Posterior cingulate gyrus (tissue), 11 donors: Measurements from ENCODE around the gene NMB.
A peak's percentile ranks its signal among the peaks of the same experiment; 100 is the strongest.
"Not testable (repeated sequence)": the region's sequence is repeated elsewhere in the genome, so short reads cannot be mapped to it uniquely, and the experiment has no call there.

Source experiments
- DNase-seq, 10 donors: peaks; one replicate each; pipeline versions ENCODE4 v3.0.0 to v3.0.0-alpha.2; 2020 to 2021; ENCODE audit warnings: mixed read lengths in 3 of 10
- intact Hi-C: fragments of 100-400 bp; cut with DNase I; formaldehyde crosslinking; loops from one replicate; pipeline ENCODE4 v1.15.1; 2023

The NMB gene

DNA sequence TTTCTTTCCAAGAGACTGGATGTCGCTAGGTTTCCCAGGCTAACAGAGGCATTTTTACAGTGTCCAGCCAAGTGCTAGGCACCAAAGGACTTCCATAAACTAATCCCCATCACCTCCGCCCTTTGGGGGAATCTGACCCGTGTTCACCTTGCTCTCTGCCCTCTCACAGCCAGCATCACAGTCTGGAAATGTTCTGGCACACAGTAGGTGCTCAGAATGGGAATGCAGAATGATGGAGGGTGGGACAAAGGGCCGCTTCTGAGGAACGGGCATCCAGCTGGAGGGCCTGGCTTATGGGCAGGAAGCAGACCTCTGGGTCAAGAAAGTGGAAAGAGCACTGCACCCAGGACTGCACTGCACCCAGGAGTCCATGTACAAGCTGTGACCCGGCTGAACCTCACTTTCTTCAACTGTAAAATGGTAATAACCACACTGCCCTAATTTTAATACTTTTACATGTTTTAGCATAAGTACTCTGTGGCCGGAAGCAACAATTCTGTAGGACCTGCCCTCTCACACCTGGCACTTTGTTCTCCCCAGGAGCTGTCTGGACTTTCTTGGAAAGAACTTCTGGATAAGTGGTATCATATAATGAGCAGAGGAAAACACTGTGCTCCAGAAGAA is 901 bp upstream of the NMB start:
- no peak for DNase-seq
- intact Hi-C loops = loop anchor here (5.0 kb wide), 2 partner anchors 58 to 273 kb away; partner anchors contain the start of gene SEC11A

DNA sequence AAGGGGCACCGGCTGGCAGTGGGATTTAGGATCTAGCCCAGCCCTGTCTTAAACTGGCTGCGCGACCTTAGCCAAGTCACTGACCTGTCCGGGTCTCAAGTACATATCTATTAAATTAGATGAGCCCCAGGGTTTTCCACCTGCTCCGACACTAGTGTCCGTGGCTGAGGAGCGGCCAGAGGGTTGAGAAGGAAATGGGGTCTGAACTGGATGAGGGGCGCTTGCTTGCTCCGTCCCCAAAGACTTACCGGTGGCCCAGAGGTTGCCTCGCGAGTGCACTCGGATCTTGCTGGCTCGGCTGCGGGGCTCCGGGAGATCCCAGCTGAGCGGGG is 285 bp downstream of the NMB start:
- no peak for DNase-seq
- intact Hi-C loops = loop anchor here (5.0 kb wide), 2 partner anchors 60 to 275 kb away; partner anchors contain the start of gene SEC11A

DNA sequence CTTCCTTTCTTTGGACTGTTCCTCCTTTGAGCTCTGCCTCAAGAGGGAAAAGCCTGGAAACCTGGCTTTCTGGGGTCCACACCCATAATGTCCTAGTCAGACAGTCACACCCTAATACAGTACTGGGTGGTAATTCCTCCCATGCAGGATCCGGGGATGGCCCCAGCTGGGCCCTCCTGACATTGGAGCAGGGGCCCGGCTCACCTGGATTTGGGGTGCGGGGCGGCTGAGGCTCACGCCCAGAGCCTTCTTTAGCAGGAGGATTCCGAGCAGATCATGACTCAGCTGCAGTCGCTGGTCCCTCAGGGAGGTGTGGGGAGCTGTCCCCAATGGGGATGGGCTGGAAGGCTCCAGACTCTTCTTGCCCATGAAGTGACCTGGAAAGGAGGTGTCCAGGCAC is 1.0 kb downstream of the NMB start:
- intact Hi-C loops = loop anchor here (5.0 kb wide), 2 partner anchors 60 to 275 kb away; partner anchors contain the start of gene SEC11A

DNA sequence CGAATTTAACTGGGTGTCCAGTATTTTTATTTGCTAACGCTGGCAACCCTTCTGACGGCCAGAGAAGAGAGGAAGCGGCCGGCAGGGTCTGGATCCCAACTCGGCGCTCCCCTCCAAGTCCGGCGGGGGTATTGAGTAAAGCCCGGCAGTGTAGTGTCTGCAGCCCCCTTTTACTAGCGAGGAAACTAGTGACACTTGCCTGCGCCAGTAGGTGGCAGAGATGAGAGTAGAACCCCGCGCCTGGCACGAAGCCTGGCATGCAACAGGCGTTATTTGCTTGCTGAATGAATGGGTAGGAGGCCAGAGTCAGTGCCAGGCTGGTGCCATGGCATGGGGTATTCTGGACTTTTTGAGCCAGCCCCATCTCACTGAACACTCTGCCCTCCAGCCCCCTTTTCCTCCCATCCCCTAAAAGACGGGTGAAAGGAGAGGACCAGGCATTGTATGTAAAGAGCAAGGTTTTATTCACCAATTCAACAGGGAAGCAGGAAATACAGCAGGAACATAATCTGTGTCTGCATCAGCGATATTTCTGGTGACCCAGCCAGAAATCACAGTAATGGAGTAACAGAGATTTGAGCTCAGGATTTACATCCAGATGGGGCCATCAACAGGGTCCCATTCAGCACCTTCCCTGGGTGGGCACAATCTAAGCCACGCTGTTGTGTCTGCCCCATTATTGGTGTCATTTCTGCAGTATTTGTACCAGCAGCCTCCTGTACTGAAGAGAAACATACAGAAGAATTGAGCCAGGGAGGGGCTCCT is 3.1 kb downstream of the NMB start:
- DNase-seq = peak; percentile 75 to 98 (median 87)
- intact Hi-C loops = loop anchor here (2.0 to 5.0 kb wide), 3 partner anchors 62 to 277 kb away; partner anchors contain the start of genes SEC11A and ZNF592

More for the DNA sequence above, 1.0 kb downstream of the NMB start:
- DNase-seq = no peak

- intact Hi-C loops = loop anchor here (2.0 kb wide), 1 partner anchor 95 kb away; the partner anchor contains the start of gene ZNF592
- DNase-seq = peak; percentile 96 to 100 (median 99)
These were observed 3.9 kb downstream of the NMB start, which contains the start of gene WDR73 for GRCh38 chr15:84653910-84654688. Gene WDR73, minus strand, starts transcription at chr15:84654283. Its CDS starts 9 bp downstream, at chr15:84654274.

DNA sequence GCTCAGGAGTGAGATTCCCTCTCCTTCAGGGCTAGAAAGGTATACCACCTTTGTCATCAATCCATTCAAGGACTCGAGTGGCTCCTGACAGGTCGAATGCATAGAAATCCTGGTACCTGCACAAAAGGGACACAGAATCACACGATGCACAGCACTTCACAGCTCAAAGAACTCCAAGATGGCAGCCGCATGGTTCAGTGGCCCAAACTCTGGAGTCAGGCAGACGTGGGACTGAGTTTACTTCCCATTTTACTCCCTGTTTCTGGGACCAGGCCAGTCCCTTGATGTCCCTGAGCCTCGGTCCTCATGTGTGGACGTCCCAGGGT is 4.5 kb downstream of the NMB start:
- peak in 1 of 10 donors; percentile 20 for DNase-seq
- intact Hi-C loops = no loop called here

GRCh38 chr15:84649706-84650105 is 8.3 kb downstream of the NMB start:
- DNase-seq = no peak
- intact Hi-C loops = no loop called here

DNA sequence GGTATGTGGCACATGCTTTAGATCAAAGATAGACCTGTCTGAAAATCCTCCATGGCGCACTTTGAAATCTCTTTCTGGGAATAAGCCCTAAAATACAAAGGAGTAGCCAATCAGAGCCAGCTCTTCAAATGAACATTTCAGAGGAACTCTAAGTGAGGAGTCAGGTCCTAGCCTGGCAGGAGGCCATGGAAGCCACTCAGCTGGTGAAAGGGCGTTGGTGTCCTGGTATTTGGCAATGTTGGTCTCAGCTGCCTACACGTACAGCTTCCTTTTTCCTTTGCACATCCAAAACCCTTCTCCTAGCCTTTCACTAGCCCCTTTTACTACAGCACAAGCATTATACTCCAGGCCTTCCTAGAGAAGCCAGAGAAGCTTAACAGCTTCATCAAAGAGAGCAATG is 9.5 kb downstream of the NMB start:
- intact Hi-C loops = no loop called here

GRCh38 chr15:84647726-84648125 is 10.3 kb downstream of the NMB start:
- intact Hi-C loops = no loop called here
- no peak for DNase-seq

More for the DNA sequence above, 9.5 kb downstream of the NMB start:
- peak in 1 of 10 donors; percentile 68 for DNase-seq

GRCh38 chr15:84645997-84646396 is 12.0 kb downstream of the NMB start:
- intact Hi-C loops = no loop called here
- DNase-seq = peak in 1 of 10 donors; percentile 50

GRCh38 chr15:84645496-84645895 is 12.5 kb downstream of the NMB start:
- peak in 2 of 10 donors; percentile 23 to 64 for DNase-seq
- intact Hi-C loops = no loop called here

GRCh38 chr15:84643838-84644237 is 14.2 kb downstream of the NMB start:
- DNase-seq = no peak

DNA sequence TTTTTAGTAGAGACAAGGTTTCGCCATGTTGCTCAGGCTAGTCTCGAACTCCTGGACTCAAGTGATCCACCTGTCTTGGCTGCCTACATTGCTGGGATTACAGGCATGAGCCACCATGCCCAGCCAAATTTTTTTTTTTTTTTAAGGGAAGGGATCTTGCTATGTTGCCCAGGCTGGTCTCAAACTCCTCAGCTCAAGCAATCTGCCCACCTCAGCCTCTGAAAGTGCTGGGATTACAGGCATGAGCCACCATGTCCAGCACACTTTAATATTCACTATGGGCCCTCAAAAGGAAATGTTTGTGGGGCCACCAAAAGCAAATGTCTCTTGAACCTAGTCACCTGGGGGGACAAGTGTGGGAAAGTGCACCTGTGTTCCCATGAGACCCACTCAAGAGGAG is 15.4 kb downstream of the NMB start:
- intact Hi-C loops, DNase-seq: not testable (repeated sequence)

More at GRCh38 chr15:84643838-84644237, 14.2 kb downstream of the NMB start:
- intact Hi-C loops = no loop called here

- intact Hi-C loops = not testable (repeated sequence)
- peak in 1 of 10 donors; percentile 28 for DNase-seq
These were observed 16.1 kb downstream of the NMB start for GRCh38 chr15:84641871-84642270.

GRCh38 chr15:84638103-84638502 is 19.9 kb downstream of the NMB start:
- intact Hi-C loops = no loop called here
- peak in 1 of 10 donors; percentile 21 for DNase-seq

DNA sequence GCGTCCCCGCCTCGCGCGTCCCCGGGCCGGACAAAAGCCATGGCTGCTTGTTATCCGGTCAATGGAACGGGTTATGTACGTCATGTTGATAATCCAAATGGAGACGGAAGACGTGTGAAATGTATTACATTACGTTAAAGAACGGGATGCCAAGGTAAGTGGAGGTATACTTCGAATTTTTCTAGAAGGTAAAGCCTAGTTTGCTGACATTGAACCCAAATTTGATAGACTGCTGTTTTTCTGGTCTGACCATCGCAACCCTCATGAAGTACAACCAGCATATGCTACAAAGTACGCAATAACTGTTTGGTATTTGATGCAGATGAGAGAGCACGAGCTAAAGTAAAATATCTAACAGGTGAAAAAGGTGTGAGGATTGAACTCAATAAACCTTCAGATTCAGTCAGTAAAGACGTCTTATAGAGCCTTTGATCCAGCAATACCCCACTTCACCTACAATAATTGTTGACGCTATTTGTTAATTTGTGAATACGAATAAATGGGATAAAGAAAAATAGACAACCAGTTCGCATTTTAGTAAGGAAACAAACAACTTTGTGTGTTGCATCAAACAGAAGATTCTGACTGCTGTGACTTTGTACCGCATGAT is 23.7 kb downstream of the NMB start:
- intact Hi-C loops = loop anchor here (5.0 kb wide), 1 partner anchor 47 kb away; no protein-coding TSS in a partner anchor
- no peak for DNase-seq

DNA sequence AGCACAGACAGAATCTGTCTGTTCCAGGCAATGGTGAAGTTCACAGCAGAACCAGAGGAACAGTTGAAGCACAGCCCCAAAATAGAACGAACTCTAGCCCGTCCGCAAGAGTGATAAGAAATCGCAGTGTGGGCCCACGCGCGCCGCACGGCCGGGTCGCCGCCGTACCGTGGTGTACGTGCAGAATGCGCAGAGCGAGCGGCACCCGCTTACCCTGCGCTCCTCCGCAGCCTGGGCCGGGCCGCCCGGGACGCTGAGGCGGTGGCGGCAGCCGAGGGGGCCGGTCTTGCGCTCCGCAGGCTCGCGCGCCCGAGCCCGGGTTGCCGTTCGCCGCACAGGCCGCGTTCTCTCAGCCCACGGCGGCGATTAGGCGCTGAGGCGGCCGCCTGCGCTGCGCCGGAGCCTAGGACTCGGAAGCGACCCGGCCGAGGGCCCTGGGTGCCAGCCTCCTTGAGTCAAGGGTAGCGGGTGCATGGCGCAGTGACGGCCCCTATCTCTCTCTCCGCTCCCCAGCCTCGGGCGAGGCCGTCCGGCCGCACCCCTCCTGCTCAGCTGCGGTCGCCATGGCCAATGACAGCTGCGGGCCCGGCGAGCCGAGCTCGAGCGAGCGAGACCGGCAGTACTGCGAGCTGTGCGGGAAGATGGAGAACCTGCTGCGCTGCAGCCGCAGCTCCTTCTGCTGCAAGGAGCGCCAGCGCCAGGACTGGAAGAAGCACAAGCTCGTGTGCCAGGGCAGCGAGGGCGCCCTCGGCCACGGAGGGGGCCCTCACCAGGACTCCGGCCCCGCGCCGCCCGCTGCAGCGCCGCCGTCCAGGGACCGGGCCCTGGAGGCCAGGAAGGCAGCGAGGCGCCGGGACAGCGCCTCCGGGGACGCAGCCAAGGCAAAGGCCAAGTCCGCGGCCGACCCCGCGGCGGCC is 24.4 kb downstream of the NMB start:
- DNase-seq = peak; percentile 41 to 94 (median 65)
- intact Hi-C loops = loop anchor here (5.0 kb wide), 1 partner anchor 46 kb away; no protein-coding TSS in a partner anchor

DNA sequence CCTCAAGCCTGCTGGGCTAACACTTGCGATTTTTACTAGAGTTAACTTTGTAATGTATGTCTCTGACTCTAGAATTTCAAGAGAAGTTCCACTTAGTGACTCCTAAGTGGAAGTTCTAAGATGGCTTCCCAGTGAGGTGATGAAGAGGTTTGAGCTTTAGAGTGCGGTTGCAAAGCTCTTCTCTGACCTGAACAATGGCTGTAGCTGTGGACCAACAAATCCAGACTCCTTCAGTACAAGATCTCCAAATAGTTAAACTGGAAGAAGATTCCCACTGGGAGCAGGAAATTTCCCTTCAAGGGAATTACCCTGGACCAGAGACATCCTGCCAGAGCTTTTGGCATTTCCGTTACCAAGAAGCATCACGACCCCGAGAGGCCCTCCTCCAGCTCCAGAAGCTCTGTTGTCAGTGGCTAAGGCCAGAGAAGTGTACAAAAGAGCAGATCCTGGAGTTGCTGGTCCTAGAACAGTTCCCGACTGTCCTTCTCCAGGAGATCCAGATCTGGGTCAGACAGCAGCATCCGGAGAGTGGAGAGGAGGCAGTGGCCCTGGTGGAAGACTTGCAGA is 26.2 kb downstream of the NMB start:
- intact Hi-C loops = loop anchor here (2.0 to 5.0 kb wide), 2 partner anchors 31 to 44 kb away; partner anchors contain the start of gene ZSCAN2
- no peak for DNase-seq

GRCh38 chr15:84629033-84629432 is 29.0 kb downstream of the NMB start:
- intact Hi-C loops = no loop called here
- no peak for DNase-seq
